HG03439 (cell line): ENCODE data around the gene EPG5.
"Not testable (repeated sequence)": the region's sequence is repeated elsewhere in the genome, so short reads cannot be mapped to it uniquely, and the experiment has no call there.

Experiments used
- ATAC-seq: cut with Tn5 transposase; IDR thresholded peaks from one replicate; pipeline ENCODE4 v1.9.1; 2021; ENCODE audit warnings: mild to moderate bottlenecking, moderate library complexity; ENCODE audit not compliant: unreplicated experiment

The EPG5 gene

GRCh38 chr18:45976974-45977373 is 9.8 kb upstream of the EPG5 start:
- no peak for ATAC-seq

DNA sequence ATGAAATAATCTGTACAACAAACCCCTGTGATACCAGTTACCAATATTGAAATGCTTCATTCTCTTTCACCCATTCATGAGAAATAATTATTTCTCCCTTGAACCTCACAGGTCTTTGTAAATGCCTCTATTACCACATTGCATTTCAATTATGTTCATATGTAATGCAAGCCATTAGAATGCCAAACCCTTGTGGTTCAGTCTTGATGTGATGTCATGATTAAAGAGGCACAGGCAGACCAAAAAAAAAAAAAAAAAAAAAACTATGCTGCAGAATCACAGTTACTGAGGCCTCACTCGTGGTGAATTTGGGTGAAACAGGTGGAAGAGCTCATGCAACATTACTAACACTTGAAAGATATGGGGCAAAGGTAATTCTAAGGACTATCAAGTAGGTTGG is 9.4 kb upstream of the EPG5 start:
- no peak for ATAC-seq

DNA sequence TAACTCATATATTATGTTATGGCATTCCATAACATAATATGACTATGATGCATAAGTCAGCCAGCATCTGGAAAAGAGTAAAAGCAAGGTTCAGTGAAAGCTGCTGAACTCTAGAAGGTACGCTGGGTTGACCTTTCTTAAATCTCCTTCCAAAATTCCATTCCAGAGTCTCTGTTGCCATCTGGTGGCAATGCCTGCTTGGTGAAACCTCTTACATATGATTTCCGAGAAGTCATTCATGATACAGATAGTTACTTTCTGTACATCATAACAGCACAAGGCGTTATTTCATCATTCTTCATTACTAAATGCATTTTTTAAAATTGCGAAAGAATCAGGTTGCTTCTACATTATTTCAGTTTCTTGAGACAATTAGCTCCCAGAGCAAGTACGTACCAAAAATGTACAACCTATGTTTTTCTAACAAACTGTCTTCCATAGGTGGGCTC is 7.0 kb upstream of the EPG5 start:
- ATAC-seq = no peak

GRCh38 chr18:45964913-45965312 is 2.2 kb downstream of the EPG5 start:
- ATAC-seq = not testable (repeated sequence)

GRCh38 chr18:45962866-45963265 is 4.3 kb downstream of the EPG5 start:
- no peak for ATAC-seq

DNA sequence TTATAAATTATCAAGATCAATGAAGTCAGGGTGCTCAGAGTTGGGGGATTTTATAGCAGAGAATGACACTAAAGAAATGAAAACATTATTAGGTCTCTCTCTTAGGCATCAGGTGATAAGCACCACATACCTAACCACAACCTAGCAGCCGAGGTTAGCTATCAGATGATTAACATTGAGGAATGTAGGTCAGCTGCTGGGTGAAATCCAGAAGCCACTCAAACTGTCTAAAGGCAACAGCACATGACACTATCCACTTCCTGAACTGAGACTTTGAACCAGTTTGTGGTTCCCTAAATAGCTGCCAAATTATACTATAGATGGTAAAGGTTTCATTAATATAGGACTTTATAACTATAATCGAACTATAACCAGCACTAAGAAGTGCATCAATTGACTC is 4.7 kb downstream of the EPG5 start:
- no peak for ATAC-seq

GRCh38 chr18:45959484-45959883 is 7.6 kb downstream of the EPG5 start:
- not testable (repeated sequence) for ATAC-seq

- no peak for ATAC-seq
These were observed 8.4 kb downstream of the EPG5 start for GRCh38 chr18:45958730-45959129.

DNA sequence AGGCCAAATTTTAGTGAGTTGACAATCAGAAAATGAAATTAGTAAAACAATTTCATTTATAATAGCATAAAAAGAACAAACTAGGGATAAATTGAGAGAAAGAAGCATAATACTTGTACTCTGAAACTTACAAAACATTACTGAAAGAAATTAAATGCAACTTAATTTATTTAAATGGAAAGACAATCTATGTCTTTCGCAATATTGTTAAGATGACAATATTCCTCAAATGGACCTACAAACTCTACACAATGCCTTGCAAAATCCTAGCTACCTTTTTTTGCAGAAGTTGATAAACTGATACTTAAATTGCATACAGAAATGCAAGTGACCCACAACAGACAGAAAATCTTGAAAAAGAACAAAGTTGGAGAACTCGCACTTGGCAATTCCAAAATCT is 9.1 kb downstream of the EPG5 start:
- no peak for ATAC-seq

- ATAC-seq = no peak
These were observed 10.0 kb downstream of the EPG5 start for GRCh38 chr18:45957100-45957499.

GRCh38 chr18:45954070-45954934 is 12.8 kb downstream of the EPG5 start:
- ATAC-seq = no peak

GRCh38 chr18:45951016-45951714 is 16.0 kb downstream of the EPG5 start:
- ATAC-seq = no peak

DNA sequence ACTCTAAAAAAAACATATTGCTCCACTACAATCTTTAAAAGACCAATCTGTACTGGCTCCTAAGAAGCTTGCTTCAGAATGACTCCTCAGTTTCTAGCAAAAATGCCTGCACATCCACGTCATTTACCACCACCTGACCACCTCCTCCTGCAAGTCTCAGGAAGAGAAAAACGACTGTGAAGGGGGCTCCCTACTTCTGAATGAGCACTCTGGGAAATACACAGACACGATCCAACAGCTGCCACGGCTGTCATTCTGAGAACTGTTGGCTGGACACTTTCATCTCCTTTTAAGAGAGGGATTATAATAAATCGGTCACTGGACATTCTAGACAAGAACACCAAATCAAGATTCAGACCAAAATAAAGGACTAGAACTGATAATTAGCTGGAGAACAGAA is 21.5 kb downstream of the EPG5 start:
- no peak for ATAC-seq

DNA sequence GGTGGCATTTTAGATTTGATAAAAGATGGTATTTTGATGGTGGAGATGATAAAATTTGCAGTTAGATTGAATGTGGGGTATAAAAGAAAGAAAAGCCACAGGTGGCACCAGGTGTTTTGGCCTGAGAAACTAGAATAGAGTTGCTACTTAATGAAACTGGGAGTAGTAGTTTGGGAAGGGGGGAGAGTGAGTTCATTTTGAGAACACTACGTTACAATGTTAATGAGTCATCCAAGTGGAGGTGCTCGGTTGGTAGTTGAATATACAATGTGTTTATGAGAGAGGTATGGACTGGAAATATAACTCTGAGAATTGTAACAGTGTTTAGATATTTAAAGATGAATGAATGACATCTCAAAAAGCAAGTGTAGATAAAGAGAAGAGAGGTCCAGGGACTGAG is 26.4 kb downstream of the EPG5 start:
- ATAC-seq = no peak

GRCh38 chr18:45939236-45939635 is 27.9 kb downstream of the EPG5 start:
- ATAC-seq = no peak

- ATAC-seq = no peak
These were observed 28.6 kb downstream of the EPG5 start for GRCh38 chr18:45938488-45938935.

- ATAC-seq = no peak
These were observed 31.4 kb downstream of the EPG5 start for GRCh38 chr18:45935591-45936335.

- ATAC-seq = no peak
These were observed 34.4 kb downstream of the EPG5 start for GRCh38 chr18:45932708-45933107.

DNA sequence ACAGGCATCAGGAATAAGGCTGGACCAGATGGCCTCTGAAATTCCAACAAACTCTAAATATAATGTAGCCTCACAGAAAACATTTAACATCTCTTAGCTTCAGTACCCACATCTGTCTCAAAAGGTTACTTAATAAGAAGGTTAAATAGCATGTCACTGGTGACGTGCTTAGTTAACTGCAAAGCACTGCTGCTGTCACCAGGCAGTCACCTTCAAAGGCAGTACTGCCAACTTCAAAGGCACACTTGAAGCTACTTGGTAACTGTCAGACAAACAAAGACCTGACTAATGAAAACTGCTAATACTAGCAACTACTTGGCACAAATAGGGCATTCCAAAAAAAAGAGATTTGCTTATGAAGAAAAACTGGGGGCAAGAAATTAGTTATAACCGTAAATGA is 36.2 kb downstream of the EPG5 start:
- no peak for ATAC-seq

DNA sequence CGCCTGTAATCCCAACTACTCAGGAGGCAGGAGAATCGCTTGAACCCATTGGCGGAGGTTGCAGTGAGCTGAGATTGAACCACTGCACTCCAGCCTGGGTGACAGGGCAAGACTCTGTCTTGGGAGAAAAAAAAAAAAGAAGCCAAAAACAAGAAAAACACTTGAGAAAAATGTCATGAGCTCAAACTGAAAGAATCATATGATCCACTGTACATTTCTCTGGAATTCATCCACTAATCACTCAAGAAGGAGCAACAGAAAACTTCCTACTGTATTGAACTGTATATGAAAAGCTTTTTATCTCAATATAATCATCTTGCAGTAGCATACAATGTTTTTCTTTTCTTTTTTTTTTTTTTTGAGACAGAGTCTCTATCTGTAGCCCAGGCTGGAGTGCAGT is 40.4 kb downstream of the EPG5 start:
- no peak for ATAC-seq

- no peak for ATAC-seq
These were observed 41.0 kb downstream of the EPG5 start for GRCh38 chr18:45926085-45926484.
